Mesodermal cell (in vitro differentiated cells): ENCODE data around the gene GGNBP2. TPM values are rescaled to one million over a fixed set of nuclear protein-coding genes. Genes with fewer than 3 reads are reported as not detected.

ENCODE experiments used
- H3K27ac ChIP-seq: 2 replicates; pipeline ENCODE4 v1.7.0; 2013; ENCODE audit warnings: mild to moderate bottlenecking, low read depth, low read length, moderate library complexity; ENCODE audit not compliant: severe bottlenecking
- H3K36me3 ChIP-seq: 2 replicates; pipeline ENCODE4 v1.7.1; 2013; ENCODE audit warnings: mild to moderate bottlenecking, low read length, moderate library complexity; ENCODE audit not compliant: control insufficient read depth, insufficient read depth
- H3K4me1 ChIP-seq: one replicate; pipeline ENCODE4 v1.7.1; 2013; ENCODE audit warnings: mild to moderate bottlenecking, low read length; ENCODE audit not compliant: insufficient read depth, control insufficient read depth, poor library complexity, severe bottlenecking
- H3K4me3 ChIP-seq: 2 replicates; pipeline ENCODE4 v1.7.0; 2013; ENCODE audit warnings: low read length, control low read depth, mild to moderate bottlenecking; ENCODE audit not compliant: insufficient read depth, poor library complexity, severe bottlenecking; ENCODE audit errors: extremely low read depth
- H3K9me3 ChIP-seq: 2 replicates; pipeline ENCODE4 v1.7.1; 2013; ENCODE audit warnings: mild to moderate bottlenecking, low read length, moderate library complexity; ENCODE audit not compliant: control insufficient read depth
- WGBS, 2 experiments: methylation state at CpG; one replicate each; pipeline ENCODE4 v1.1.5; 2013; ENCODE audit warnings: missing lambda C conversion rate in 2 of 2; ENCODE audit not compliant: insufficient coverage in 2 of 2; 5-methylcytosine and 5-hydroxymethylcytosine counted together
- polyA plus RNA-seq, 2 experiments: library from polyadenylated mRNA; stranded (reverse); fragments of 50-300 nt; gene quantifications; one replicate each; pipeline ENCODE4 v1.2.3, GENCODE V29; 2013

GGNBP2 gene
- polyA plus RNA-seq (2013, experiment 1 of 2), result 73.7 TPM
- polyA plus RNA-seq (2013, experiment 2 of 2), result 77.7 TPM

GRCh38 chr17:36544307-36545076 is at the start of gene GGNBP2:
GGNBP2 (plus strand) TSS chr17:36544919; CDS start chr17:36545725, 806 bp downstream.
- Histone ChIP-seq H3K4me1 (peaks cover 8% of the 10 kb centered on the region), H3K9me3 (no peaks in the 10 kb centered on the region), H3K27ac (peak within 1 kb of the TSS; percentile 96), H3K4me3 (peak within 1 kb of the TSS; percentile 89), H3K36me3 (peaks cover 37% of the 10 kb centered on the region)
- WGBS, 2 experiments, result 1% methylated on average over 40 to 52 of the region's 71 CpGs

DNA sequence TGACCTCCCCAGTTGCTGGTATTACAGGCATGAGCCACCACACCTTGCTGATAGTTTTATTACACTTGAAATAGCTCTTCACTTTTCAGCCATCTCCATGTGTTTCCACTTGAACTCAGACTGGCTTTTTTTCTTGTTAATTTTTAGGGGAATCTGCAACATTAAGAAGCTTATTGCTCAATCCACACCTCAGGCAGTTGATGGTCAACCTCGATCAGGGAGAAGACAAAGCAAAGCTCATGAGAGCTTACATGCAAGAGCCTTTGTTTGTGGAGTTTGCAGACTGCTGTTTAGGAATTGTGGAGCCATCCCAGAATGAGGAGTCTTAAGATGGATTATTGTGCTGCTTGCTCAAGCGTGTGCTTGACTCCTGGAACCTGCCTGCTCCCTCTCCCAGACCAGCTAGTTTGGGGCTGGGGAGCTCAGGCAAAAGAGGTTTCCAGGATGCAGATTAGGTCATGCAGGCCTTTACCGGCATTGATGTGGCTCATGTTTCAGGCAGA is 49.6 kb upstream of the GGNBP2 start:
- peaks cover 90% of the 10 kb centered on the region for H3K36me3 ChIP-seq
- peaks cover 9% of the 10 kb centered on the region for H3K4me1 ChIP-seq
- H3K9me3 ChIP-seq, result no peaks in the 10 kb centered on the region
- no peak overlapping the region for H3K4me3 ChIP-seq
- no peak overlapping the region for H3K27ac ChIP-seq
- WGBS, 2 experiments, result 89 to 96% methylated on average over 3 of the region's 3 CpGs

GRCh38 chr17:36496018-36496789 is 48.5 kb upstream of the GGNBP2 start:
- no peak overlapping the region for H3K4me3 ChIP-seq
- peak overlapping the region; percentile 68 for H3K27ac ChIP-seq
- H3K9me3 ChIP-seq, result no peaks in the 10 kb centered on the region
- H3K36me3 ChIP-seq, result peaks cover 92% of the 10 kb centered on the region
- WGBS, 2 experiments, result 85 to 88% methylated on average over 9 of the region's 9 CpGs
- peaks cover 9% of the 10 kb centered on the region for H3K4me1 ChIP-seq

DNA sequence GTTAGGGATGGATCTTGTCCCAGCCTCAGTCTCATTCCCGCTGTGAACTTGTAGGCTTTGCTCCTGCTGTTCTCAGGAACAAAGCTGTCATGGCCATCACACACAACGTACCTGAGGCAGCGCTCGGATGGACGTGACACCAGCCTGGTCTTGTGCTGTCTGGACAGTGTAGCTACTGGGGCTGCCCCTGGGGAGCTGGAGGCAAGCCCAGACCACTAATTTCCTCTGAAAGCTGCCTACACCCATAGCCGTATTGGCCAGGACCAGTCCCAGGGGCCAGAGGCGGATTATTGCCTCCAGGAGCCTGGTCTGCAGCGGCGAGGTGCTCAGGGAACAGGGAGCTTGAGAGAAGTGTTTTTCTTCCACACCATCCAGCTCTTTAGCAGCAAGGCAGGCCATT is 46.6 kb upstream of the GGNBP2 start:
- Histone ChIP-seq H3K4me1 (peaks cover 13% of the 10 kb centered on the region), H3K36me3 (peaks cover 89% of the 10 kb centered on the region), H3K27ac (no peak overlapping the region), H3K9me3 (no peaks in the 10 kb centered on the region), H3K4me3 (no peak overlapping the region)
- WGBS, 2 experiments, result 86 to 94% methylated on average over 7 to 9 of the region's 9 CpGs

DNA sequence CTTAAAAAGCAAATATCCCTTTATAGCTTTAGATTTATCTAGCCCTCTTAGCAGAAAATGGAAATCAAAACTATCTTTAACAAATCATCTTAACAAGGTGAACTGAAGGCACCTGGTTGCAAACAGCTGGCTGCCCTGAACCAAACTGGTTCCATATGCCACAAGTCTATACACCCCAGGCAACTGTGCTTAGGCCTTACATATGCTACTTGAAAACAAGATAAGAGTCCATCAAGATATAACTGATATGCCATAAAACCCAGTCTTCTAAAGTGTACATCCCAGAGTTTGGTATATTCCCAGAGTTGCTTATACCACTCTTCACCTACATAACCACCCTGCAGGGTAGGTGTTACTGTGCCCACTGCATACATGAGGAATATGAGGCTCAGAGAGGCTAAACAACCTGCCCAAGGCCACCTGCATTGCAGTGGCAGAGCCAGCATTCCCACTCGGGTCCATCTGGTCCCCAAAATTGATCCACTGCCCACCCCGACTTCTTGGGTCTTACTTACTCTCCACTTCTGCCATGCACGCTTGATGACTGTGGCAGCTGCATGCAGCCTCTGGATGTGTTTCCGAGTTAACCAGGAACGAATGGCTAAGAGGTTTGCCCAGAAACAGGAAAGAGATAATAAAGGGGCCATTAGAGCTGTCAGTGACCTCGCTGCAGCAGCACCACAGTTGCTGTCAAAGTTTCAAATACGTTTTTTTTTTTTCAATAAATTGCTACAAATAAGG is 46.0 kb upstream of the GGNBP2 start:
- Histone ChIP-seq H3K4me3 (no peak overlapping the region), H3K9me3 (no peaks in the 10 kb centered on the region), H3K4me1 (peaks cover 13% of the 10 kb centered on the region), H3K27ac (no peak overlapping the region), H3K36me3 (peaks cover 89% of the 10 kb centered on the region)
- 93 to 97% methylated on average over 6 of the region's 7 CpGs for WGBS, 2 experiments

GRCh38 chr17:36500745-36501225 is 43.9 kb upstream of the GGNBP2 start:
- no peak overlapping the region for H3K4me3 ChIP-seq
- H3K27ac ChIP-seq, result no peak overlapping the region
- no peaks in the 10 kb centered on the region for H3K9me3 ChIP-seq
- WGBS, 2 experiments, result 92 to 96% methylated on average over 11 to 14 of the region's 15 CpGs
- H3K4me1 ChIP-seq, result peaks cover 13% of the 10 kb centered on the region
- peaks cover 88% of the 10 kb centered on the region for H3K36me3 ChIP-seq

DNA sequence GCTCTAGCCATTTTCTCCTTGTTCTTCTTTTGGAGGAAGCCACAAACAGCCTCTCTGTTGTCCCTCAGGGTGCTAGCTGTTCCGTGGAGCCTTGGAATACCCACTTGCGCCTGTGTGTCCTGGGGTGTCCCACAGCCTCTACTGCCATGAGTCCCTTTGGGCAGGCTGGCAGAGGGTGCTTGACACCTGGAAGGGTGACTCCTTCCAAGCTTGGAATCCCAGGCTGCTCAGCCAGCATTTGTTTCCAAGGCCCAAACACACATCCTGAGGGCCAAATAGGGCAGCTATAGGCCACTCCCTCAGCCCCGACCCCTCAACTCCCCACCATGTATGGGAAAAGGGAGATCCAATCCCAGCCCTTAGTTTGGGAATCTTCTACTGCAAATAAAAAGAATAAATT is 43.4 kb upstream of the GGNBP2 start:
- Histone ChIP-seq H3K27ac (no peak overlapping the region), H3K4me1 (peaks cover 10% of the 10 kb centered on the region), H3K4me3 (no peak overlapping the region), H3K9me3 (no peaks in the 10 kb centered on the region), H3K36me3 (peaks cover 88% of the 10 kb centered on the region)
- 96 to 100% methylated on average over 2 of the region's 3 CpGs for WGBS, 2 experiments

DNA sequence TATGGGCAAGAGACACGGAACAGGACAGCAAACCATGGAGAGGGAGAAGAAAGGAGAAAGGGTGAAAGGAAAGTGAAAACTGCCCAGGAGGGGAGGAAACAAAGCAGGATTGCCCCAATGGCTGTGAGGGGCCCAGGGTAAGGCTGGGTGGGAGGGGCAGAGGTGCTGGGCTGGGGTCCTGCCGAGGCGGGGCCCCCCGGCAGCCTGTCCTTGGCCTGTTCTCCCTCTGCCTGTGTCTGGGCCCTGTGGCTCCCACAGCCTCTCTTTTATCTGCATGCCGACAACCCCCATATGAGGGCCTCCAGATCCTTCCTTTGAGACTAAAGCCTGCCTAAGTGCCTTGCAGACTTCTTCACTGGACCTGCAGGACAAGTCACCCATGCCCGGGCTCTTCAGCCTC is 42.8 kb upstream of the GGNBP2 start:
- no peaks in the 10 kb centered on the region for H3K9me3 ChIP-seq
- peaks cover 4% of the 10 kb centered on the region for H3K4me1 ChIP-seq
- H3K4me3 ChIP-seq, result no peak overlapping the region
- peaks cover 89% of the 10 kb centered on the region for H3K36me3 ChIP-seq
- H3K27ac ChIP-seq, result no peak overlapping the region
- 94 to 98% methylated on average over 6 of the region's 6 CpGs for WGBS, 2 experiments

- Histone ChIP-seq H3K36me3 (peaks cover 88% of the 10 kb centered on the region), H3K27ac (no peak overlapping the region), H3K9me3 (no peaks in the 10 kb centered on the region), H3K4me1 (peaks cover 4% of the 10 kb centered on the region), H3K4me3 (no peak overlapping the region)
- WGBS, 2 experiments, result 95 to 97% methylated on average over 6 of the region's 7 CpGs
These were observed 41.1 kb upstream of the GGNBP2 start for GRCh38 chr17:36503456-36504155.

GRCh38 chr17:36504156-36504545 is 40.6 kb upstream of the GGNBP2 start:
- peaks cover 4% of the 10 kb centered on the region for H3K4me1 ChIP-seq
- no peaks in the 10 kb centered on the region for H3K9me3 ChIP-seq
- no peak overlapping the region for H3K27ac ChIP-seq
- no peak overlapping the region for H3K4me3 ChIP-seq
- peaks cover 89% of the 10 kb centered on the region for H3K36me3 ChIP-seq
- WGBS, 2 experiments, result 100% methylated on average over 2 to 4 of the region's 5 CpGs
